Erythroblast (primary cell): ENCODE data around the gene APBB2.

ENCODE experiments used
- GATA1 ChIP-seq: IDR thresholded peaks from 2 replicates; pipeline ENCODE4 v1.6.1; 2011; ENCODE audit warnings: low read depth, mild to moderate bottlenecking, control low read depth, low read length, moderate library complexity
- POLR2A ChIP-seq: IDR thresholded peaks from 2 replicates; pipeline ENCODE4 v1.6.1; 2011; ENCODE audit warnings: mild to moderate bottlenecking, low read length

GRCh38 chr4:40875507-40876150 is 338.7 kb downstream of the APBB2 start:
- TF ChIP-seq POLR2A = no peak
- TF ChIP-seq GATA1 = no peak
